Neural progenitor cell (in vitro differentiated cells): Measurements from ENCODE around the gene FMC1.

Experiments
- CTCF ChIP-seq: fragments of 200-600 bp; sonication (generic); IDR thresholded peaks from 2 replicates; pipeline ENCODE4 v1.5.1; 2017; ENCODE audit warnings: antibody characterized with exemption, mild to moderate bottlenecking
- EZH2 ChIP-seq: fragments of 200-600 bp; sonication (generic); IDR thresholded peaks from 2 replicates; pipeline ENCODE4 v1.6.1; 2017; ENCODE audit warnings: antibody characterized with exemption, mild to moderate bottlenecking, moderate library complexity
- EZH2phosphoT487 ChIP-seq: fragments of 200-600 bp; sonication (generic); IDR thresholded peaks from 2 replicates; pipeline ENCODE4 v1.6.1; 2017; ENCODE audit warnings: antibody characterized with exemption

DNA sequence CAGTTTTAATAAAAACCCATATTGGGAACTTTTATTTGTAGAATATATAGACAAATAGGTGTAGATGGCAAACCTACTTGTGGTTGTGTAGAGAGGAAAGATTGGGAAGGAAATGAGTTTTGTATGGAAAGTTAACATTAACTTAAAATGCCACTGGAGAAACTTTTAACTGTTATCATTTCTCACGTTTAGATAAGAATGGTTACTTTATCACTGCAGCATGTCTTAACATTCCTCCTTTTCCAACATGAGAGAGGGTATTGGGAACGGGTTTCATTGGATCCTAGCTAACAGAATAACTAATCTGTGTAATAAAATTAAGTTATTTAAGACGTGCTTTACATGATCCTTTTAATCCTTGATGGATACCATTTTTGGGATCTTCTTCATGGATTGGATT lies 20.4 kb downstream of the FMC1 start:
- TF ChIP-seq CTCF (no peak), EZH2 (no peak), EZH2phosphoT487 (no peak)
